IPS-11a (cell line): Measurements from ENCODE around the gene FBXO28.

Experiments used
- H3K4me3 ChIP-seq: one replicate; pipeline ENCODE4 v1.5.1; 2013; ENCODE audit warnings: low read depth, low read length, control low read depth

FBXO28 gene

DNA sequence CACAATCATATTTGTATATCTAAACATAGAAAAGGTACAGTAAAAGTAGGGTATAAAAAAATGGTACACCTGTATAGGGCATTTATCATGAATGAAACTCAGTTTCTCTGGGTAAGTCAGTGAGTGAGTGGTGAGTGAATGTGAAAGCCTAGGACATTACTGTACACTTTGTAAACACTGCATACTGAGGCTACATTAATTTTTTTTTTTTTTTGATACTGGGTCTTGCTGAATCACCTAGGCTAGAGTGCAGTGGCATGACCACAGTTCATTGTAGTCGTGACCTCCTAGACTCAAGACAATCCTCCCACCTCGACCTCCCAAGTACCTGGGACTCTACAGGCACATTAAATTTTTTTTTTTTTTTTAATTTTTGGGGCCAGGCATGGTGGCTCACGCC is 27.8 kb downstream of the FBXO28 start:
- no peak overlapping the region for H3K4me3 ChIP-seq

- H3K4me3 ChIP-seq, result no peak overlapping the region
Measured at GRCh38 chr1:224149709-224150108, 35.8 kb downstream of the FBXO28 start.

- no peak overlapping the region for H3K4me3 ChIP-seq
Measured at GRCh38 chr1:224151117-224151516, 37.2 kb downstream of the FBXO28 start.

DNA sequence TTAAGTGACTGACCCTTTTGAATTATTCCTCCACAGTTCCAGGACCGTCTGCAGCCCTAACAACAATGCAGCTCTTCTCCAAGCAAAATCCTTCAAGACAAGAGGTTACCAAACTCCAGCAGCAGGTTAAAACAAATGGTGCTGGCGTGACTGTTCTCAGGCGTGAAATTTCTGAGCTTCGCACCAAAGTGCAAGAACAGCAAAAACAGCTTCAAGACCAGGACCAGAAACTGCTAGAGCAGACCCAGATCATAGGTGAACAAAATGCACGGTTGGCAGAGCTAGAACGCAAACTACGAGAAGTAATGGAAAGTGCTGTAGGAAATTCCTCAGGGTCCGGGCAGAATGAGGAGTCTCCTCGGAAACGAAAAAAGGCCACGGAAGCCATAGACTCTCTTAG is 43.4 kb downstream of the FBXO28 start:
- no peak overlapping the region for H3K4me3 ChIP-seq

DNA sequence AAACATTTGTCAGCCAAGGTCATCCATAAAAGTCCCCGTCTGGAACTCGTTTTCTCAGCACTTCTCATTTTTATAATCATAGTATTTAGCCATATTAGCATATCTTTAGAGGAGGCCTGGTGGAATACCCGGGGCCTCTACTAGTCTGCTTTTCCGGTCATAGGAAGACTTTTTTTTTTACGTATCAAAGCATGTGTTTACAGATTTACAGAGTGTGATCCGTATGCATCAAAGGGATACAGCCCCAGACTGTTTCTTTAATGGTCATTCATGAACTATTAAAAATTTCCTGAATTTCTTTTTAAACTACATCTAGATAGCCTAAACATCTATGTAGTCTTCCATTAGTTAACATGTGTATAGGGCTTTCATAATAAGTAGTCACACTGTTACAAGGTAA is 45.6 kb downstream of the FBXO28 start:
- no peak overlapping the region for H3K4me3 ChIP-seq

- no peak overlapping the region for H3K4me3 ChIP-seq
Measured at GRCh38 chr1:224160171-224160682, 46.3 kb downstream of the FBXO28 start.

DNA sequence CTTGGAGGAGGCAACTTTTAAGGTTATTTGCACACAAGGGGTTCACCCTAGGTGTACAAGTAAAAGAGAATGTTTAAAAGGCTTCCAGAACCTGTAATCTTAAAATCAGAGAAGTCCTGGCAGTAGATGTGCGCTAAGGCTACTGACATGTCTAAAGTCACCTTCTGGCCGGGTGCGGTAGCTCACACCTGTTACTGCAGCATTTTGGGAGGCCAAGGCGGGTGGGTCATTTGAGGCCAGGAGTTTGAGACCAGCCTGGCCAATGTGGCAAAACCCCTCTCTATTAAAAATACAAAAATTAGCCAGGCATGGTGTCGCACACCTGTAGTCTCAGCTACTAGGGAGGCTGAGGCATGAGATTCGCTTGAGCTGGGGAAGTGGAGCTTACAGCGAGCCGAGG is 48.9 kb downstream of the FBXO28 start:
- H3K4me3 ChIP-seq, result no peak overlapping the region

- H3K4me3 ChIP-seq, result no peak overlapping the region
Measured at GRCh38 chr1:224163311-224163710, 49.4 kb downstream of the FBXO28 start.

DNA sequence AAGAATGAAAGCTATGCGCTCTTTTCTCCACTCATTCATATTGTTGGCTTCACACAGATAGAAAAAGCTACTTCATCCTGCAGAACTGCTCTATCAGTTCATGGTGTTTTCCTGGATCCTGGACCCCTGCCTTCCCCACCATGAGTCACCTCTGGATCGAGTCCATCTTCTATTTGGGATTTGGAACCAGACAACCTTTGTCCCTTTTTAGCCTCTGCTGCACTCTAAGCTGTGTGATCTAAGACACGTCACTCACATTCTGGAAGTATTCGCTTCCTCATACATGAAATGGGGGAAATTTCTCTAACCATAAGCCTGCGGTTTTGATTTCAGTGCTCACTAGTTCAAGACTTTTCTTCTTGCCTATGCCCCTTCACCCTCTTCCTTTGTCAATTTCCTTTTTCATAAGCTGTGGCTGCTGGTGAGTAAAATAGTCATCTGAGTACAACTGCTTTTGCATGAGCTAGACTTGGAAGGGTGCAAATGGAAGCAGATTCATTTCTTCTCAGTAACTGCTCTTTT is 55.0 kb downstream of the FBXO28 start:
- no peak overlapping the region for H3K4me3 ChIP-seq

DNA sequence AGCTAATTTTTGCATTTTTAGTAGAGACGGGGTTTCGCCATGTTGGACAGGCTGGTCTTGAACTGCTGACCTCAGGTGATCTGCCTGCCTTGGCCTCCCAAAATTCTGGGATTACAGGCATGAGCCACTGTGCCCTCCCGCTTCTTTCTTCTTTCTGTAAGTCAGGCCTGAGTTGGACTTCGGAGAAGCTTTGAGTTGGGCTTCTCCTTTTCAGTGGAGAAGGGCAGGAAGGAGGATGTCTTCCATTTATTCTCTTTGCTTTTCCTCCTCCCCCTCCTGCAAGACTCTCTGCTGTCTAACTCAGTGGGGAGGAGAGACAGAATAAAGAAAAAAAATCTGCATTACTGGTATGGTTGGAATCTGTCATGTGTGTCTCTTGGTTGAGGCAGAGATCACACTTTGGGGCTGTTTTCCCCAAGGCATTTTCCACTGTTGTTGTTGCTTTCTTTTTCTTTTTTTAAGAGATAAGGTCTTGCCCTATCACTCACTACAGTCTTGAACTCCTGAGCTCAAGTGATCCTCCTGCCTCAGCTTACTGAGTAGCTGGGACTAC is 55.9 kb downstream of the FBXO28 start:
- no peak overlapping the region for H3K4me3 ChIP-seq

DNA sequence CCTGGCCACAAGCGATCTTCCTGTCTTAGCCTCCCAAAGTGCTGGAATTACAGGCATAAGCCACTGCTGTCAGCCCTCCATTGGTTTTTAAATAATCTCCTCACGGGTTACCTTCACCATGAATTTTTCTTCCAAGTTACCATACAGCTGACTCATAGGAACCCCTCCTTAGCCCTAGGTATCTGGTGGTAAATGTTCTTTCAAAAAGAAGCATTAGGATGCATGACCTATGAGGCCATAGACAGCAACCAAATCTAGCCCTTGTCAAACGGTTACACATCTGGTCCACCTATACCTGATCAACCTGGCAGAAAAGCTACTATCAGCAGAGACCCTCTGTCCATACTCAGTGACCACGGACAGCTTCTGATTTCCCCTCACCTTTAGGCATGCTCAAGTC is 56.4 kb downstream of the FBXO28 start:
- H3K4me3 ChIP-seq, result no peak overlapping the region

- no peak overlapping the region for H3K4me3 ChIP-seq
Measured at GRCh38 chr1:224170748-224171478, 57.0 kb downstream of the FBXO28 start.

DNA sequence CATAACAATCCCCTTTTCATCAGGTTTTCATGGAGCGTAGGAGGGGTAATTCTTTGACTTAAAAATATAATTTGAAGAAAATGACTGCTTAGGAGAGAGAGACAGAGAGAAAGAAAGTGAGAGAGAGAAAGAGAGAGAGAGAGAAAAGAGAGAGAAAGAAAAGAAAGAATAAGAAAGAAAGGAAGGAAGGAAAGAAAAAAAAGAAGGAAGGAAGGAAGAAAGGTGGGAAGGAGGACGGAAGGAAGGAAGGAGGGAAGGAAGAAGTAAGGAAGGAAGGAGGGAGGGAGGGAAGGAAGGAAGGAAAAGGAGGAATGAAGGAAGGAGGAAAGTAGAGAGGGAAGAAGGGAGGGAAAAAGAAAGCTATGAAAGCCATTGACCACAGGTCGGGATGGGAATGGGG is 58.3 kb downstream of the FBXO28 start:
- H3K4me3 ChIP-seq, result no peak overlapping the region

DNA sequence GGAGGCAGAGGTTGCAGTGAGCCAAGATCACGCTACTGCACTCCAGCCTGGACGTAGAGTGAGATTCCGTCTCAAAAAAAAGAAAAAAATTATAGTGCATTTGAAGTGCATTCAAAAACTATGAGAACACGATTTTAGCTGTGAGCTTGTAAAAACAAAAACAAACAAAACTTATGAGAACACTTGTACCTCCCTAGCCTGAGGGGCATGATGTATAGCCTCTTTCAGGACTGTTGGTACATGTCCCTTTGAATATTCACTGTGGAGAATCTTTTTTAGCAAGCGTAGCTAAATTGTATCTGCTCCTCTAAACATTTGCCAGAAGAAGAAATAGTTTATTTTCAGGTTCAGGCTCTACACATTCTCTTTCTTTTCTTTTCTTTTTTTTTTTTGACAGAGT is 59.6 kb downstream of the FBXO28 start:
- no peak overlapping the region for H3K4me3 ChIP-seq

DNA sequence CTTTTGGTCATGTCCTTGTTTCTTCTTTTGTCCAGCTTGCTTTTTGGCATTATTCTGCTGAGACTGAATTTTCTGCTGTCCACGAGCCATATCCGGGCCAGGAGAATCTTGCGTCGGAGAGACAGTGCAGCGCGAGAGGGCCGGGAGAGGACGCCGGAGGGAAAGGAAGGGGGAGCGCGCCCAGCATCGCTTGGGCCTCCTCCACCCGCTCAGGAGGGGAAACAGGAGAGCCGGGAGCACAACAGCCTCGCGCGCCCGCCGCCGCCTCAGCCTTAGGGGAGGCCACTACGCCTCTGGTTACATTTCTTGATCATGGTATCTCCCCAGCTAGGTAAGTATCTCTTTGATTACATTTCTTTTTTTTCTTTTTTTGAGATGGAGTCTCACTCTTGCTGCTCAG is 61.7 kb downstream of the FBXO28 start:
- no peak overlapping the region for H3K4me3 ChIP-seq

DNA sequence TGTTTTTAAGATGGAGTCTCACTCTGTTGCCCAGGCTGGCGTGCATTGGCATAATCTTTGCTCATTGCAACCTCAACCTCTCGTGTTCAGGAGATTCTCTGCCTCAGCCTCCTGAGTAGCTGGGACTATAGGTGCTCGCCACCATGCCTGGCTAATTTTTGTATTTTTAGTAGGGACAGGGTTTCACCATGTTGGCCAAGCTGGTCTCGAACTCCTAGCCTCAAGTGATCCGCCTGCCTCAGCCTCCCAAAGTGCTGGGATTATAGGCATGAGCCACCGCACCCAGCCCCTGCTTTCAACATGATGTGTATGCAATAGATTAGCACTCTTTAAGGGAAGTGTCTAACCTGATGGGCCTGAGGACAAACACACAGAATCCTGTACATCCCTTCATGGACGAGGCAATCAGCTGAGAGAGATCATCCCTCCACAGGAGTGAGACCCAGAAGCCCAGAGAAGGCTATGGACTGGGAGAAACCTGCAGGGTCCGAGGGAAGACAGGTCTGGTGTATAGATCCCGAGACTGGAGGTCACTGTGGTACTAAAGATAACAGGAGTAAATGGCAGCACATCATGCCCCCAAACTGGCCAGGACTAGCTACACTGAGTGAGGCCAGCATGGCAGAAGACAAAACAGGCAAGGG is 63.6 kb downstream of the FBXO28 start:
- no peak overlapping the region for H3K4me3 ChIP-seq

DNA sequence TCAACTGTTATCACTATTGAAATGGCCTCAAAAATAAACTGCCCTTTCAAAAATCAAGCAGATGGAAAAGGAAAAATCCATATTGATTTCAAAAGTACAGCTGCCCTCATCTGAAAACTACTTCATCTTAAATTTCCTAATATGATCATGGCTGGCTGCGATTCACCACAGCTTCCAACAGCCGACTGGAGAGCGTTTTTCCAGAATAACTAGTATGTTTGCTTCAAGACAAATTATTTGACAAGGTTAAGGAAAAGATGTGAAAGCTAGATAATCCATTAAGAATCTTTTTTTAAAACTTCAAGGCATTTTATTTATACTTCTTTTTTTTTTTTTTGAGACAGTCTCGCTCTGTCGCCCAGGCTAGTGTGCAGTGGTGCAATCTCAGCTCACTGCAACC is 65.0 kb downstream of the FBXO28 start:
- no peak overlapping the region for H3K4me3 ChIP-seq

- H3K4me3 ChIP-seq, result no peak overlapping the region
Measured at GRCh38 chr1:224180783-224181452, 67.0 kb downstream of the FBXO28 start.

DNA sequence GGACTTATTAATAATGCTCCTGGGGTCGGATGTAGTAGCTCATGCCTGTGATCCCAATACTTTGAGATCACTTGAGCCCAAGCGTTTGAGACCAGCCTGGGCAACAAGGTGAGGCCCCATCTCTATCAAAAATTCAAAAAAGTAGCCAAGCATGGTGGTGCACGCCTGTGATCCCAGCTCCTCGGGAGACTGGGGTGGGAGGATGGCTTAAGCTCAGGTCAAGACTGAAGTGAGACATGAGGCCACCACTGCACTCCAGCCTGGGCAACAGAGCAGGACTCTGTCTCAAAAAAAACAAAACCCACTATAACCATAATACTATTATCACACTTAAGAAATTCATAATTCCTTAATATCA is 67.5 kb downstream of the FBXO28 start:
- no peak overlapping the region for H3K4me3 ChIP-seq

DNA sequence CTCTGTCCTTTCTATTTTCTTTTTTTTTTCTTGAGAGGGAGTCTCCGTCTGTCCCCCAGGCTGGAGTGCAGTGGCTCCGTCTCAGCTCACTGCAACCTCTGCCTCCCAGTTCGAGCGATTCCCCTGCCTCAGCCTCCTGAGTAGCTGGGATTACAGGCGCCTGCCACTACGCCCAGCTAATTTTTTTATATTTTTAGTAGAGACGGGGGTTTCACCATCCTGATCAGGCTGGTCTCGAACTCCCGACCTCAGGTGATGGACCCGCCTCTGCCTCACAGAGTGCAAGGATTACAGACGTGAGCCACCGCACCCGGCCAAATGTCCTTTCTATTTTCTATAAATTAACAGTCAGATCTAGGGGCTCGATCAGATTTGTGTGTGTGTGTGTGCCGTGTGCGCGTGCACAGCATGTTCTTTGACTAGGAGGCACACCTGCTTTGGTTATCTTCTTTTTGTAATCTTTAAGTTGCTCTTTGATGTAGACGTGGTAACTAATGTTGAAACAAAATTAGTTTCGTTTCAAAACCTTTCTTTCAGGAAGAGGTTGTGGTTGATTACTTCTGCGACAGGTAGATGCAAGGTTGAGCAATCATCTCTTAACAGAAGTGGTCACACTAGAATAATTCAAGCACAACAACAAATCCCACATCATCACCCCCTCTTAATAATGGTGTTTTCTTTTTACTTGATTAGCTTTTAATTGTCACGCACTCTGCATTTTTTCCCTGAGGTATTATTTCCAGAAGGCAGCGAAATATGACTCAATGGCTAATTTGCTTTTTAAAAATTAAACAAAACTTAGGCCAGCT is 68.3 kb downstream of the FBXO28 start:
- H3K4me3 ChIP-seq, result peak overlapping the region; percentile 47
